SK-N-SH (cell line): ENCODE results near the gene MSH5.

Experiments used
- JUND ChIP-seq: IDR thresholded peaks from 2 replicates; pipeline ENCODE4 v1.4.0; 2012
- POLR2AphosphoS5 ChIP-seq: IDR thresholded peaks from 2 replicates; pipeline ENCODE4 v1.6.1; 2012; ENCODE audit warnings: low read depth, low read length
- TF ChIP-seq, protein P1 (sequence below): fragments of 150-350 bp; IDR thresholded peaks from 2 replicates; pipeline ENCODE4 v1.6.1; 2016; ENCODE audit warnings: mild to moderate bottlenecking, low read depth, low read length
- TF ChIP-seq, protein P2 (sequence below): IDR thresholded peaks from 2 replicates; pipeline ENCODE4 v1.4.0; 2012; ENCODE audit warnings: low read depth, borderline replicate concordance

DNA sequence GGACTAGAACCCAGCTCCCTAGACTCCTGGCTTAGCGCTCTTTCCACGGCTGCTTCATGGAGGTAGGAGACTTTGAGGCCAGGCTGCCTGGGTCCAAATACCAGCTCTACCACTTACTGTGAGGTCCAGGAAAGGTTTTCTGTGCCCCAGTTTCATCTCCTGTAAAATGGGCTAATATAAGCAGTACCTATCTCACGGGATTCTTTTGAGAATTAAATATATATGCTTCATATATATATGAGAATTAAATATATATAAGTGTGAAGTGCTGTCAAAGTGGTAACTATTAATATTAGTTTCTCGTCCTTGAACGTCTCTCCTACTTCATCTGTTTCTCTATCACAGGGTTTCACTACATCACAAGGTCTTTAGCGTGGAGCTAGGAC, 48.7 kb upstream of the MSH5 start:
- TF ChIP-seq POLR2AphosphoS5 (no peak), JUND (no peak)
- TF ChIP-seq, protein P1, sequence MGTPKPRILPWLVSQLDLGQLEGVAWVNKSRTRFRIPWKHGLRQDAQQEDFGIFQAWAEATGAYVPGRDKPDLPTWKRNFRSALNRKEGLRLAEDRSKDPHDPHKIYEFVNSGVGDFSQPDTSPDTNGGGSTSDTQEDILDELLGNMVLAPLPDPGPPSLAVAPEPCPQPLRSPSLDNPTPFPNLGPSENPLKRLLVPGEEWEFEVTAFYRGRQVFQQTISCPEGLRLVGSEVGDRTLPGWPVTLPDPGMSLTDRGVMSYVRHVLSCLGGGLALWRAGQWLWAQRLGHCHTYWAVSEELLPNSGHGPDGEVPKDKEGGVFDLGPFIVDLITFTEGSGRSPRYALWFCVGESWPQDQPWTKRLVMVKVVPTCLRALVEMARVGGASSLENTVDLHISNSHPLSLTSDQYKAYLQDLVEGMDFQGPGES: no peak
- TF ChIP-seq, protein P2, sequence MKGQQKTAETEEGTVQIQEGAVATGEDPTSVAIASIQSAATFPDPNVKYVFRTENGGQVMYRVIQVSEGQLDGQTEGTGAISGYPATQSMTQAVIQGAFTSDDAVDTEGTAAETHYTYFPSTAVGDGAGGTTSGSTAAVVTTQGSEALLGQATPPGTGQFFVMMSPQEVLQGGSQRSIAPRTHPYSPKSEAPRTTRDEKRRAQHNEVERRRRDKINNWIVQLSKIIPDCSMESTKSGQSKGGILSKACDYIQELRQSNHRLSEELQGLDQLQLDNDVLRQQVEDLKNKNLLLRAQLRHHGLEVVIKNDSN: no peak
